HG03521 (cell line): ENCODE results near the gene ZNF423.

Experiments
- ATAC-seq: cut with Tn5 transposase; IDR thresholded peaks from one replicate; pipeline ENCODE4 v1.9.1; 2021; ENCODE audit warnings: mild to moderate bottlenecking, moderate library complexity; ENCODE audit not compliant: unreplicated experiment

ZNF423 gene

GRCh38 chr16:49632086-49632794 is 223.7 kb downstream of the ZNF423 start:
- ATAC-seq = no peak

GRCh38 chr16:49631187-49632041 is 224.5 kb downstream of the ZNF423 start:
- ATAC-seq = no peak

GRCh38 chr16:49630783-49631182 is 225.1 kb downstream of the ZNF423 start:
- ATAC-seq = no peak

GRCh38 chr16:49629851-49630250 is 226.1 kb downstream of the ZNF423 start:
- ATAC-seq = no peak

- ATAC-seq = no peak
These were observed 227.8 kb downstream of the ZNF423 start for GRCh38 chr16:49628148-49628547.

- ATAC-seq = no peak
These were observed 230.4 kb downstream of the ZNF423 start for GRCh38 chr16:49625311-49626065.

- no peak for ATAC-seq
These were observed 232.2 kb downstream of the ZNF423 start for GRCh38 chr16:49623501-49624266.

- no peak for ATAC-seq
These were observed 233.2 kb downstream of the ZNF423 start for GRCh38 chr16:49622421-49623402.

GRCh38 chr16:49622084-49622390 is 233.9 kb downstream of the ZNF423 start:
- ATAC-seq = no peak

- ATAC-seq = no peak
These were observed 234.4 kb downstream of the ZNF423 start for GRCh38 chr16:49621241-49622083.

GRCh38 chr16:49620869-49621240 is 235.1 kb downstream of the ZNF423 start:
- ATAC-seq = no peak

- no peak for ATAC-seq
These were observed 235.6 kb downstream of the ZNF423 start for GRCh38 chr16:49620158-49620868.

GRCh38 chr16:49619811-49620157 is 236.1 kb downstream of the ZNF423 start:
- no peak for ATAC-seq

- no peak for ATAC-seq
These were observed 237.0 kb downstream of the ZNF423 start for GRCh38 chr16:49618955-49619354.

- ATAC-seq = no peak
These were observed 238.1 kb downstream of the ZNF423 start for GRCh38 chr16:49617710-49618330.

GRCh38 chr16:49617016-49617629 is 238.8 kb downstream of the ZNF423 start:
- no peak for ATAC-seq

GRCh38 chr16:49615576-49615975 is 240.3 kb downstream of the ZNF423 start:
- ATAC-seq = no peak
